WERI-Rb-1 (cell line): ENCODE results near the gene SLFN12L.
"Not testable (repeated sequence)": the region's sequence is repeated elsewhere in the genome, so short reads cannot be mapped to it uniquely, and the experiment has no call there.

Source experiments
- DNase-seq: peaks from one replicate; pipeline ENCODE4 v3.0.0-alpha.2; 2020
- H3K27ac ChIP-seq: fragments of 250-450 bp; sonication (Bioruptor Pico); 2 replicates; pipeline ENCODE4 v1.5.1; 2020; ENCODE audit warnings: mild to moderate bottlenecking, moderate library complexity
- H3K27me3 ChIP-seq: fragments of 250-450 bp; sonication (Bioruptor Pico); 2 replicates; pipeline ENCODE4 v1.5.1; 2021; ENCODE audit warnings: mild to moderate bottlenecking, low read depth, moderate library complexity; ENCODE audit not compliant: insufficient read depth, severe bottlenecking
- H3K36me3 ChIP-seq: fragments of 250-450 bp; sonication (Bioruptor Pico); 2 replicates; pipeline ENCODE4 v1.5.1; 2020; ENCODE audit warnings: mild to moderate bottlenecking, moderate library complexity
- H3K4me3 ChIP-seq: 2 replicates; pipeline ENCODE4 v1.5.1; 2011; ENCODE audit warnings: low read depth, mild to moderate bottlenecking, control low read depth, low read length
- H3K9me3 ChIP-seq: fragments of 250-450 bp; sonication (Bioruptor Pico); 2 replicates; pipeline ENCODE4 v1.5.1; 2021; ENCODE audit warnings: mild to moderate bottlenecking, moderate library complexity; ENCODE audit not compliant: severe bottlenecking
- TF ChIP-seq, protein P1 (sequence below): IDR thresholded peaks from 2 replicates; pipeline ENCODE4 v1.5.1; 2011; ENCODE audit warnings: low read depth, mild to moderate bottlenecking, control low read depth, inconsistent platforms, low read length

SLFN12L gene

DNA sequence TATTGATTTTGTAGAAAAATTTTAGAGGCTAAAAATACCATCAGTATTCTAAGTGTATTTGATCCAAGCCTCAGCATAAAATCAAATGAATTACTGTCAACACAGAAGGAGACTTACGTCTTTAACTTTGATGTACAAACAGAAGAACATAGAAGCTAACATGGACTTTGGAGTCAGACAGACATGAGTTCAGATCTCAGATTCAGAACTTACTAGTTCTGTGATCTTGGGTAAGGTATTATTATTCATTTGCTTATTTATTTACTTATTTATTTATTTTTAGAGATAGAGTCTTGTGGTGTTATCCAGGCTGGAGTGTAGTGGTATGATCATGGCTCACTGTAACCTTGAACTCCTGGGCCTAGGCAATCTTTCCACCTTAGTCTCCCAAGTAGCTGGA, 4.0 kb upstream of the SLFN12L start:
- no peak for DNase-seq
- Histone ChIP-seq H3K27me3 (peaks cover 23% of the 10 kb centered on the region), H3K4me3 (no peak overlapping the region), H3K9me3 (no peaks in the 10 kb centered on the region), H3K36me3 (no peaks in the 10 kb centered on the region), H3K27ac (no peak overlapping the region)
- TF ChIP-seq, protein P1, sequence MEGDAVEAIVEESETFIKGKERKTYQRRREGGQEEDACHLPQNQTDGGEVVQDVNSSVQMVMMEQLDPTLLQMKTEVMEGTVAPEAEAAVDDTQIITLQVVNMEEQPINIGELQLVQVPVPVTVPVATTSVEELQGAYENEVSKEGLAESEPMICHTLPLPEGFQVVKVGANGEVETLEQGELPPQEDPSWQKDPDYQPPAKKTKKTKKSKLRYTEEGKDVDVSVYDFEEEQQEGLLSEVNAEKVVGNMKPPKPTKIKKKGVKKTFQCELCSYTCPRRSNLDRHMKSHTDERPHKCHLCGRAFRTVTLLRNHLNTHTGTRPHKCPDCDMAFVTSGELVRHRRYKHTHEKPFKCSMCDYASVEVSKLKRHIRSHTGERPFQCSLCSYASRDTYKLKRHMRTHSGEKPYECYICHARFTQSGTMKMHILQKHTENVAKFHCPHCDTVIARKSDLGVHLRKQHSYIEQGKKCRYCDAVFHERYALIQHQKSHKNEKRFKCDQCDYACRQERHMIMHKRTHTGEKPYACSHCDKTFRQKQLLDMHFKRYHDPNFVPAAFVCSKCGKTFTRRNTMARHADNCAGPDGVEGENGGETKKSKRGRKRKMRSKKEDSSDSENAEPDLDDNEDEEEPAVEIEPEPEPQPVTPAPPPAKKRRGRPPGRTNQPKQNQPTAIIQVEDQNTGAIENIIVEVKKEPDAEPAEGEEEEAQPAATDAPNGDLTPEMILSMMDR = no peak

DNA sequence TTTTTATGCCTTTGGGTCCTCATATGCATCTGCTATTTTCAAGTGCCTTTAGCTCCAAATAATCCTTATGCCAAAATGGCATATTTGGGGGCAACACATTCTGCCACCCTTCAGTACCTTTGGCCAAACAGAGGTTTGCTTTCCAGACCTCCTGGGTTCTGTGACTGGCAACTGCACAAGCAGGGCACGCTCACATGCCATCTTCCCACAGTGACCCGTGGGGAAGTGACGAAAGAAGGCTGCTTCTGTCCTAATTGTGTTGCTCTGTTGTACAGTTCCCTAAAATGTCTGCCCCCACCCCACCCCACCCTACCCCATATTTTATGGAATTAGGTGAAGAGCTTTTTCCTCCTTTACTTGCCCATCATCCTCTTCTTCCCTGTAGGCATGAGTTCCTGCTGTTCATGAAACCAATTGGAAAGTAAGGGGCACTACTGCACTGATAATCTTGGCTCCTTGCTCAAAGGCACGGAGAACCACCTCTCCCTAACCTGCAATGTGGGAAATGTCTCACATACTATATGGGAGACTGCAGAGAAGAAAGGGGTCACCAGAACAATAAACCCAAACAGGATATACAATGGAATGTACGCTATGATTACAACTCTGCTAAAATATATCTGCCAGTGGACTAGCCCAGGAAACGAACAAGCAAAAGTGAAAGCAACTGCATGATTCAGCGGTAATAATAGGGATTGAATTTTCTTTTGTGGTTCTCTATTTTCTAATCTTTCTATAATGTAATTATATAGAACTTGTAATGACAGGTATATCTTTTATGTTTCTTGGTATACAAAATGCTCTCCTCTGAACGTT, 3.3 kb upstream of the SLFN12L start:
- Histone ChIP-seq H3K27ac (no peak overlapping the region), H3K4me3 (no peak overlapping the region), H3K27me3 (peaks cover 23% of the 10 kb centered on the region), H3K9me3 (no peaks in the 10 kb centered on the region), H3K36me3 (no peaks in the 10 kb centered on the region)
- DNase-seq = no peak
- TF ChIP-seq, protein P1 = no peak

DNA sequence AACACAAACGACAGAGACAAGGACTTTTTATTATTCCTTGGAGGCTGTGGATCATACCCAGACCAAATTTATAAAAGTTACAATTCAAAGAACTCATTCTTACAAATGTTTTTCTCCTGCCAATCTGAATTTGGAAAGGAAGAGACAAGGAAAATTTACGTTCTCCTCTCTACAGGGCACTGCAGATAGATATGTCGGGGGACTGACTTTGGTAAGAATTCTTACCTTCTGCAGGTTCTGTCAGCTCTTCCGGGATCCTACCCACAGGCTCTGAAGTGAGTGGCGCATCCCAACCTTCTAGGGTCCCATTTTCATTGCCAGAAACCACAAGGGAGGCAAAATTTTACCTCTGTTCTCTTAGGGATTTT, 2.2 kb upstream of the SLFN12L start:
- Histone ChIP-seq H3K36me3 (no peaks in the 10 kb centered on the region), H3K4me3 (no peak overlapping the region), H3K27ac (no peak overlapping the region), H3K9me3 (no peaks in the 10 kb centered on the region), H3K27me3 (peaks cover 17% of the 10 kb centered on the region)
- TF ChIP-seq, protein P1 = no peak
- no peak for DNase-seq

DNA sequence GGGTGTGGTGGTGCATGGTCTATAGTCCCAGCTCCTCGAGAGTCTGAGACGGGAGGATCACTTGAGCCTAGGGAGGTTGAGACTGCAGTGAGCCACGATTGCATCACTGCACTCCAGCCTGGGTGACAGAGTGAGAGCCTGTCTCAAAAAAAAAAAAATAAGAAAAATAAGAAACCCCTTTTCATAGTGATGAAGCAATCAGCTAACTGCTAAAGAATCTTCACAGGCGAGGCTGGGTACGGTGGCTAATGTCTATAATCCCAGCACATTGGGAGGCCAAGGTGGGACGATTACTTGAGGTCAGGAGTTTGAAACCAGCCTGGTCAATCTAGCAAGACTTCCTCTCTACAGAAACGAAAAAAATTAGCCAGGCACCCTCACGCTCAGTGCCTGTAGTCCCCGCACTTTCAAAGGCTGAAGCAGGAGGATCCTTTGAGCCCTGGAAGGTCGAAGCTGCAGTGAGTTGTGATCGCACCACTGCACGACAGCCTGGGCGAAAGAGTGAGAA, 760 bp downstream of the SLFN12L start:
- no peaks in the 10 kb centered on the region for H3K36me3 ChIP-seq
- no peak overlapping the region for H3K27ac ChIP-seq
- TF ChIP-seq, protein P1 = no peak
- no peaks in the 10 kb centered on the region for H3K9me3 ChIP-seq
- peaks cover 10% of the 10 kb centered on the region for H3K27me3 ChIP-seq
- no peak for DNase-seq
- H3K4me3 ChIP-seq = no peak overlapping the region

DNA sequence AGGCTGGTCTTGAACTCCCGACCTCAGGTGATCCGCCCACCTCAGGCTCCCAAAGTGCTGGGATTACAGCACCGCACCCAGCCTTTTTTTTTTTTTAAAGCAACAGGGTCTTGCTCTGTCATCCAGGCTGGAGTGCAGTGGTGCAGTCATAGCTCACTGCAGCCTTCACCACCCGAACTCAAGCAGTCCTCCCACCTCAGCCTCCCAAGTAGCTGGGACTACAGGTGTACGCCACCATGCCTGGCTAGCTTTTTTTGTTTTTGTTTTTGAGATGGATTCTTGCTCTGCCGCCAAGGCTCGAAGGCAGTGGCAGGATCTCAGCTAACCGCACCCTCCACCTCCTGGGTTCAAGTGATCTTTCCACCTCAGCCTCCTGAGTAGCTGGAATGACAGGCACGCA, 2.1 kb downstream of the SLFN12L start:
- H3K27me3 ChIP-seq, H3K9me3 ChIP-seq, H3K36me3 ChIP-seq, H3K27ac ChIP-seq, H3K4me3 ChIP-seq, DNase-seq: not testable (repeated sequence)

DNA sequence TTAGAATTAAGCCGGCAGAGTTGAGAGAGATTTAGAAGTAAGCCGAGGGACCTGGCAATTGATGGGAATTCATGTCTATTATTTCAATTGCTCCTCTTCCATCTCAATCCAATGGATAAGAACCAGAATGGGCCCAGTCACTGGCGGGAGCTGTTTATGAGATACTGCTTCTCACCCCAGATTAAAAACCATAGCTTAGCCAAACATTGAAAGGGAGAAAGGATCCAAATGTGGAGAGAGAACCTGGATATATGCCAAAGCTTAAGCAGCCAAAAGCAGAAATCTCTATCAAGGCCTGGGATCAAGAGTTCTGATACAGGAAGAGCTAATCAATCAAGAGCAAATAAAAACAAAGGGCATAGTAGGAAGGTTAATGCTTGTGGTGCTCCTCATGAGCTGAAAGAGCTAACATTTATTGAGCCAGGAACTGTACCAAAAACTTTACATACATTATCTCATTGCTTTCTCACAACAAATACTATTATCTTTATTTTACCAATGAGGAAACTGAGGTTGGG, 2.8 kb downstream of the SLFN12L start:
- Histone ChIP-seq H3K36me3 (no peaks in the 10 kb centered on the region), H3K9me3 (no peaks in the 10 kb centered on the region), H3K27me3 (peaks cover 2% of the 10 kb centered on the region), H3K4me3 (no peak overlapping the region), H3K27ac (no peak overlapping the region)
- TF ChIP-seq, protein P1 = no peak
- no peak for DNase-seq
